Fibroblast of peridontal ligament (primary cell): ENCODE results near the gene S100B.

Experiments used
- DNase-seq: peaks from one replicate; pipeline ENCODE4 v3.0.0-alpha.2; 2010; ENCODE audit errors: extremely low read depth

S100B gene

DNA sequence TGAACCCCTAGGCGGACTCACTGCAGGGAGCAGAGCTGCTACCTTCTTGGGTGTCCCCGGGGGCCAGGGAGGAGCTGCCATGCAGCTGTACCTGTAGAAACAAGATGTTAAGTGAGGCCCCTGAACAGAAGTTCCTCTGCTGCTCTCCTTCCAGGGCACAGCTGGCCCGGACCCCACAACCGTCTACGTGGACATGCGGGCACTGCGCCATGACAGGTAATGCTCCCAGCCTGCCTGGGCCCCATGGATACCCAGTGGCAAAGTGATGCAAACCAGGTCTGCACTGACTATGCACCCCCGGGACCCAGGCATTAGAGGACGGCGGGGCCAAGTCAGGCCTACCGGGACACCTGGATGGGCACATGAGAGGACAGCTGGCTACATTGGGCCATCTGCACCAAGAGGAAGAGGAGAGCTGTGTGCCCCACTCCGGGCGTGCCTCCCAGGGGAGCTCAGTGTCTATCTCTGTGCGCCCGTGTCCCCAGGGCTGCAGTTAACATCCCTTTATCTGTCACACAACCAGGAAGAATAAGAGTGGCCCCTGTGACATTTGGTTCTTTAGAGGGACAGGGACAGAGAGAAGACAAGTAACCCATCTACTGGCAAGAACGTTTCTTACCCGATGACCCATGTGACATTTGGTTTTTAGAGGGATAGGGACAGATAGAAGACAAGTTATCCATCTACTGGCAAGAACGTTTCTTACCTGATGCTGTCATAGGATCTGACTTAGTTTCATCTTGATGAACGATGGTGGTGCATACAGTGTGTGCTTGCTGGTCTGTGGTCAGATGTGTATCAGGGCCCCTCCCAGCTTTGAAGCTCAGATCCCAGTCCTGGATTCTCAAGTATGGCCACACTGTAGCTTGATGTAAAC, 44.1 kb downstream of the S100B start:
- DNase-seq: no peak

DNA sequence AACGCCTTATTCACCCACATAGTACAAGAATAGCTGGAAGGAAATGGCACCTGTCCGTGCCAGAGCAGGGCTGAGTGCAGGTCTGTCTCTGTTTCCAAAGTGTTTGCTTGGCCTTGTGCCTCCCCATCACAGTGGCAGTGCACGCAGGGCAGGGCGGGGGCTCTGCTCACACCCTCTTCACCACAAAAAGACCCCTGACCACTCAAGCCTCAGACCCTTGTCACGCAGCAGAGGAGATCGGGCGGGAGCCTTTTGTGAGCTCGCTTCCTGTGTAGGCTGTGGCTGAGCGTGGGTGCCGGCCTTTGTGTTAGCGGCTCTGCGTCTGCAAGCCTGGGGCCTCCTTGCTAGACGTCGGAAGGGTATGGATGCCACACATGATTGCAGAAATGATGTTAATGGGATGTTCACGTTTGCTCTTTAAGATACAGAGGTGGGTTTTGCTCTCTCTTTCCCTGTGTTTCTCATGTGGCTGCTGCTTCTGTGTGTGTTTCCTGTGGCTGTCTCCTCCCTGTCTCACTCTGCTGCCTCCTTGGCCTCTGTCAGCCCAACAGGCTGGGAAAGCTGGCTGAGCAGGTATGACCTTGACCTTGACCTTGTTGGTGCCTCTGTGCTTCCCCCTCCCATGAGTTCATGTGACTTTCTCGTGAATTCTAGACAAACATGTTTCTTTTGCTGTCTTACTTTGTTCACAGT, 45.4 kb downstream of the S100B start:
- no peak for DNase-seq

GRCh38 chr21:46557919-46558392, 46.9 kb downstream of the S100B start:
- no peak for DNase-seq

GRCh38 chr21:46557469-46557868, 47.4 kb downstream of the S100B start:
- no peak for DNase-seq

DNA sequence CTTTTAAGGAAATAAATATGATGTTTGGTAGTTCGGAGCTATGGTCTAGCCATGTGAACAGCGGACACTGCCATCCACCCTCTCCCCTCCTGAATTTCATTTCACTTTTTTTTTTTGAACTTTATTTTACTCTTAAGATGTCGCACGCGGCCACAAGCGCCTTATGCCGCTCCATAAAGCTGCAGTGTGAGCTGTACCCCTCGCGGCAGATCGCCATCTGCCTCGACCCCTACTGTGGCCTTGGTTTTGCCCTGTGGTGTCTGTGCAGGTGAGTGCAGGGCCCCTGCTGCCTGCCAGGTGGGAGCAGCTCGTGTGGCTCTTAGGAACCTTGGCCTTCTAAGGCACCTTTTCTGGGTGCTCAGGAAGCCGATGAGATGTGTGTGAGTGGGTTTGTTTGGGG, 48.1 kb downstream of the S100B start:
- DNase-seq: no peak

GRCh38 chr21:46555678-46556077, 49.2 kb downstream of the S100B start:
- DNase-seq: no peak

- DNase-seq: no peak
Measured at GRCh38 chr21:46555225-46555617, 49.7 kb downstream of the S100B start.

- DNase-seq: no peak
Measured at GRCh38 chr21:46554431-46555224, 50.3 kb downstream of the S100B start.

- no peak for DNase-seq
Measured at GRCh38 chr21:46553993-46554392, 50.9 kb downstream of the S100B start.

GRCh38 chr21:46552865-46553379, 52.0 kb downstream of the S100B start:
- no peak for DNase-seq

GRCh38 chr21:46552274-46552673, 52.6 kb downstream of the S100B start:
- DNase-seq: no peak

- DNase-seq: no peak
Measured at GRCh38 chr21:46551636-46552241, 53.1 kb downstream of the S100B start.

DNA sequence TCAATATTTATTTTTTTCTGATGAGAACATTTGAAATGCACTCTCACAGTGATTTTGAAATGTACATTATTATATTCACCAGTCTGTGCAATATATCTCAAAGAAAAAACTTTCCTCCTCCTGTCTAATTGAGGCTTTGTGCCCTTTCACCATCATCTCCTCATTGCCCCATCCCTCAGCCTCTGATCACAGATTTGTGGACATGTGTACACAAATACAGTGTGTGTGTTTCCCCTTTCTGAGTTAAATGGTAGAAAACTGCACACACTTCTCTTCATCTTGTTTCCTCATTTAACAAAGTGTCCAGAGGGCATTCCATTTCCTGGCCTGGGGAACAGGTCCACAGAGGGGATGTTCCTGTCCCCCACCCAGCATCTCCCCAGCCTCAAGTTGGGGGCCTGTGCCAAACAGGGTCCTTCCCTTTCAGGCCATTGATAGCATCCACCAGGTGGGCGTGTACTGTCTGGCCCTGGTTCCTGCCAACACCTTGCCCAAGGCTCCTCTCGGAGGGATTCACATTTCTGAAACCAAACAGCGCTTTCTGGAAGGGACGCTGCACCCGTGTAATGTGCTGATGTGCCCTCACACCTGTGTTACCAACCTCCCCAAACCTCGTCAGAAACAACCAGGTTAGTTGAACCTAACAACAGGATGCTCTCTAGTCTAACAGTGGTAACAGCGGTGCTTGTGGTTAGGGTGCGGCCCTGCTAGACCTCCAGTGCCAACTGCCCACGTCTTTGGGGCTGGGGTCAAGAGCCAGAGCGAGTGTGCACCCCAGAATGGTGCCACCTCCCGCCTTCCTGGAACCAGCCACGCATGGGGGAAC, 54.6 kb downstream of the S100B start:
- no peak for DNase-seq

- DNase-seq: no peak
Measured at GRCh38 chr21:46549650-46550049, 55.2 kb downstream of the S100B start.
